ENCODE measurements around the gene OPN1SW. TPM values are rescaled to one million over a fixed set of nuclear protein-coding genes. Genes with fewer than 3 reads are reported as not detected.

The OPN1SW gene
- total RNA-seq, 1 donor from 2014 or later: not detected

- Histone ChIP-seq H3K9me3 (no peaks in the 10 kb centered on the region), H3K27ac (no peak overlapping the region), H3K27me3 (no peaks in the 10 kb centered on the region), H3K36me3 (no peaks in the 10 kb centered on the region), H3K4me1 (no peaks in the 10 kb centered on the region), H3K4me3 (no peak overlapping the region)
- intact Hi-C loops (cut with DNase I): no loop called here
- ATAC-seq (no peak), DNase-seq (no peak)
- TF ChIP-seq CTCF (IDR thresholded peaks at IDR 0.05): no peak
Measured at GRCh38 chr7:128729494-128729893, 46.1 kb downstream of the OPN1SW start.

GRCh38 chr7:128728598-128728997, 47.0 kb downstream of the OPN1SW start:
- intact Hi-C loops (cut with DNase I): no loop called here
- ATAC-seq: no peak

GRCh38 chr7:128727239-128727638, 48.4 kb downstream of the OPN1SW start:
- Histone ChIP-seq H3K4me1 (no peaks in the 10 kb centered on the region), H3K27me3 (no peaks in the 10 kb centered on the region), H3K36me3 (no peaks in the 10 kb centered on the region), H3K9me3 (no peaks in the 10 kb centered on the region), H3K4me3 (no peak overlapping the region), H3K27ac (no peak overlapping the region)
- ATAC-seq (no peak), DNase-seq (no peak)
- intact Hi-C loops (cut with DNase I): no loop called here
- TF ChIP-seq CTCF (IDR thresholded peaks at IDR 0.05): no peak

More at GRCh38 chr7:128728598-128728997, 47.0 kb downstream of the OPN1SW start:
- Histone ChIP-seq H3K27me3 (no peaks in the 10 kb centered on the region), H3K27ac (no peak overlapping the region), H3K4me1 (no peaks in the 10 kb centered on the region), H3K9me3 (no peaks in the 10 kb centered on the region), H3K4me3 (no peak overlapping the region), H3K36me3 (no peaks in the 10 kb centered on the region)
- TF ChIP-seq CTCF (IDR thresholded peaks at IDR 0.05): no peak
- no peak for DNase-seq

GRCh38 chr7:128726737-128727072, 48.9 kb downstream of the OPN1SW start:
- ATAC-seq (no peak), DNase-seq (no peak)
- H3K9me3 ChIP-seq: no peaks in the 10 kb centered on the region
- no peak overlapping the region for H3K27ac ChIP-seq
- H3K4me3 ChIP-seq: no peak overlapping the region
- H3K27me3 ChIP-seq: no peaks in the 10 kb centered on the region
- no peaks in the 10 kb centered on the region for H3K36me3 ChIP-seq
- intact Hi-C loops (cut with DNase I): no loop called here
- no peaks in the 10 kb centered on the region for H3K4me1 ChIP-seq
- no peak for TF ChIP-seq CTCF (IDR thresholded peaks at IDR 0.05)

GRCh38 chr7:128726059-128726736, 49.4 kb downstream of the OPN1SW start:
- TF ChIP-seq CTCF (IDR thresholded peaks at IDR 0.05): no peak
- H3K9me3 ChIP-seq: no peaks in the 10 kb centered on the region
- no peaks in the 10 kb centered on the region for H3K27me3 ChIP-seq
- no peak overlapping the region for H3K4me3 ChIP-seq
- ATAC-seq (no peak), DNase-seq (no peak)
- H3K27ac ChIP-seq: no peak overlapping the region
- no peaks in the 10 kb centered on the region for H3K4me1 ChIP-seq
- intact Hi-C loops (cut with DNase I): no loop called here
- no peaks in the 10 kb centered on the region for H3K36me3 ChIP-seq

GRCh38 chr7:128725531-128725930, 50.1 kb downstream of the OPN1SW start:
- H3K4me1 ChIP-seq: no peaks in the 10 kb centered on the region
- no peak for DNase-seq

More at GRCh38 chr7:128725531-128725930, 50.1 kb downstream of the OPN1SW start:
- no peaks in the 10 kb centered on the region for H3K27me3 ChIP-seq
- intact Hi-C loops (cut with DNase I): no loop called here
- no peaks in the 10 kb centered on the region for H3K36me3 ChIP-seq
- H3K27ac ChIP-seq: no peak overlapping the region
- no peak for ATAC-seq
- no peaks in the 10 kb centered on the region for H3K9me3 ChIP-seq
- TF ChIP-seq CTCF (IDR thresholded peaks at IDR 0.05): no peak
- no peak overlapping the region for H3K4me3 ChIP-seq

Measured in upper lobe of right lung (tissue), 1 donor.